Vagina (tissue), 2 donors: ENCODE measurements around the gene ALKAL2. TPM values are rescaled to one million over a fixed set of nuclear protein-coding genes. Genes with fewer than 3 reads are reported as not detected.

Source experiments
- DNase-seq, 2 donors: peaks; one replicate each; pipeline ENCODE4 v3.0.0-alpha.2; 2017; ENCODE audit errors: extremely low spot score in 2 of 2
- H3K27ac ChIP-seq: fragments of 200-600 bp; sonication (generic); one replicate; pipeline ENCODE4 v1.5.1; 2019
- H3K27me3 ChIP-seq: fragments of 200-600 bp; sonication (generic); one replicate; pipeline ENCODE4 v1.5.1; 2019
- H3K36me3 ChIP-seq, 2 donors: fragments of 200-600 bp; sonication (generic); one replicate each; pipeline ENCODE4 v1.5.1; 2017 to 2019
- H3K4me1 ChIP-seq: fragments of 200-600 bp; sonication (generic); one replicate; pipeline ENCODE4 v1.5.1; 2019
- H3K4me3 ChIP-seq, 2 donors: fragments of 200-600 bp; sonication (generic); 1 replicate in 1 of 2; 2 replicates in 1 of 2; pipeline ENCODE4 v1.5.1; 2016 to 2019
- H3K9me3 ChIP-seq: fragments of 200-600 bp; sonication (generic); one replicate; pipeline ENCODE4 v1.5.1; 2019
- POLR2A ChIP-seq, 2 donors: fragments of 450-650 bp; IDR thresholded peaks; one replicate each; pipeline ENCODE4 v1.6.1; 2017; ENCODE audit warnings: antibody characterized with exemption in 2 of 2, mild to moderate bottlenecking in 2 of 2, moderate library complexity in 2 of 2
- POLR2AphosphoS5 ChIP-seq, 2 donors: sonication (generic); formaldehyde crosslinking; IDR thresholded peaks; one replicate each; pipeline ENCODE4 v1.9.0; 2017; ENCODE audit warnings: antibody characterized with exemption in 2 of 2, mild to moderate bottlenecking in 2 of 2, low read depth in 1 of 2; ENCODE audit not compliant: insufficient read depth in 1 of 2
- intact Hi-C: fragments of 100-400 bp; cut with DNase I; formaldehyde crosslinking; loops from one replicate; pipeline ENCODE4 v1.15.1; 2023
- total RNA-seq: library from RNA; depleted of rRNA; stranded (reverse); fragments of >200 nt; gene quantifications from one replicate; pipeline ENCODE4 v1.2.3, GENCODE V29; 2016
- TF ChIP-seq, protein P1 (sequence below), 3 experiments: fragments of 450-650 bp in 2 of 3; fragments of 200-600 bp in 1 of 3; sonication (generic) in 1 of 3; IDR thresholded peaks; one replicate each; pipeline ENCODE4 v1.5.1; 2017 to 2019; ENCODE audit warnings: antibody characterized with exemption in 3 of 3, mild to moderate bottlenecking in 2 of 3, moderate library complexity in 2 of 3

The ALKAL2 gene
- total RNA-seq, 1 donor from 2014 or later = 17.4 TPM

DNA sequence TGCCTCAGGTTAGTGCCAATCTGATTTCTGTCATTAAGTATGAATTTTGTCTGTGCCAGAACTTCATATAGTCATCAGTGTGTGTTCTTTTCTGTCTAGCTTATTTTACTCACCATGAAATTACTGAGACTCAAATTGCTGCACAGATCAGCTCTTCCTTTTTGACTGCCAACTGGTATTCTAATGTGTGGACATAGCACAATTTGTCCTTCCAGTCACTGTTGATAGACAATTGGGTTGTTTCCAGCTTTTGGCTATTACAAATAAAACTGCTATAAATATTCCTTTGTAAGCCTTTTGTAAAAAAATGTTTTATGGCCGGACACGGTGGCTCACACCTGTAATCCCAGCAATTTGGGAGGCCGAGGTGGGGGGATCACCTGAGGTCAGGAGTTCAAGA is 31.8 kb downstream of the ALKAL2 start:
- Histone ChIP-seq H3K36me3 (peaks cover 0 to 11% of the 10 kb centered on the region in 2 donors), H3K27me3 (no peaks in the 10 kb centered on the region), H3K4me1 (no peaks in the 10 kb centered on the region), H3K4me3 (no peak overlapping the region), H3K9me3 (no peaks in the 10 kb centered on the region), H3K27ac (no peak overlapping the region)
- DNase-seq = no peak
- no peak for TF ChIP-seq POLR2A (IDR thresholded peaks at IDR 0.05)
- TF ChIP-seq POLR2AphosphoS5 (IDR thresholded peaks at IDR 0.05; ENCODE audit: insufficient read depth in 1 of 2, low read depth in 1 of 2) = no peak
- TF ChIP-seq, protein P1, sequence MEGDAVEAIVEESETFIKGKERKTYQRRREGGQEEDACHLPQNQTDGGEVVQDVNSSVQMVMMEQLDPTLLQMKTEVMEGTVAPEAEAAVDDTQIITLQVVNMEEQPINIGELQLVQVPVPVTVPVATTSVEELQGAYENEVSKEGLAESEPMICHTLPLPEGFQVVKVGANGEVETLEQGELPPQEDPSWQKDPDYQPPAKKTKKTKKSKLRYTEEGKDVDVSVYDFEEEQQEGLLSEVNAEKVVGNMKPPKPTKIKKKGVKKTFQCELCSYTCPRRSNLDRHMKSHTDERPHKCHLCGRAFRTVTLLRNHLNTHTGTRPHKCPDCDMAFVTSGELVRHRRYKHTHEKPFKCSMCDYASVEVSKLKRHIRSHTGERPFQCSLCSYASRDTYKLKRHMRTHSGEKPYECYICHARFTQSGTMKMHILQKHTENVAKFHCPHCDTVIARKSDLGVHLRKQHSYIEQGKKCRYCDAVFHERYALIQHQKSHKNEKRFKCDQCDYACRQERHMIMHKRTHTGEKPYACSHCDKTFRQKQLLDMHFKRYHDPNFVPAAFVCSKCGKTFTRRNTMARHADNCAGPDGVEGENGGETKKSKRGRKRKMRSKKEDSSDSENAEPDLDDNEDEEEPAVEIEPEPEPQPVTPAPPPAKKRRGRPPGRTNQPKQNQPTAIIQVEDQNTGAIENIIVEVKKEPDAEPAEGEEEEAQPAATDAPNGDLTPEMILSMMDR (IDR thresholded peaks at IDR 0.05) = no peak
- intact Hi-C loops = no loop called here

DNA sequence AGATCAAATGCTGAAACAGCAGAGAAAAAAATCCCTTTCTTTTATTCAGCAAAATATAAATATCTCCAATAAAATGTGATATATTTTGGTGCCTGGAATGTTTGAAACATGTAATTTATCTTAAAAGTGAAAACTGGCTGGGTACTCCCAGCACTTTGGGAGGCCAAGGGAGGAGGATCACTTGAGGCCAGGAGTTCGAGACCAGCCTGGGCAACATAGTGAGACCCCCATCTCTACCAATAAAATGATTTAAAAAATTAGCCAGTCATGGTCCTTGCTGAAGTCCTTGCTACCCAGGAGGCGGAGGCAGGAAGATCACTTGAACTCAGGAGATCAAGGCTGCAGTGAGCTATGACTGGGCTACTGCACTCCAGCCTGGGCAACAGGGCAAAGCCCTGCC is 32.7 kb downstream of the ALKAL2 start:
- Histone ChIP-seq H3K27me3 (no peaks in the 10 kb centered on the region), H3K9me3 (no peaks in the 10 kb centered on the region), H3K4me1 (no peaks in the 10 kb centered on the region), H3K27ac (no peak overlapping the region), H3K36me3 (peaks cover 0 to 11% of the 10 kb centered on the region in 2 donors), H3K4me3 (no peak overlapping the region)
- TF ChIP-seq, protein P1 (IDR thresholded peaks at IDR 0.05) = no peak
- TF ChIP-seq POLR2AphosphoS5 (IDR thresholded peaks at IDR 0.05; ENCODE audit: insufficient read depth in 1 of 2, low read depth in 1 of 2) (no peak), POLR2A (IDR thresholded peaks at IDR 0.05) (no peak)
- no peak for DNase-seq
- intact Hi-C loops = no loop called here

DNA sequence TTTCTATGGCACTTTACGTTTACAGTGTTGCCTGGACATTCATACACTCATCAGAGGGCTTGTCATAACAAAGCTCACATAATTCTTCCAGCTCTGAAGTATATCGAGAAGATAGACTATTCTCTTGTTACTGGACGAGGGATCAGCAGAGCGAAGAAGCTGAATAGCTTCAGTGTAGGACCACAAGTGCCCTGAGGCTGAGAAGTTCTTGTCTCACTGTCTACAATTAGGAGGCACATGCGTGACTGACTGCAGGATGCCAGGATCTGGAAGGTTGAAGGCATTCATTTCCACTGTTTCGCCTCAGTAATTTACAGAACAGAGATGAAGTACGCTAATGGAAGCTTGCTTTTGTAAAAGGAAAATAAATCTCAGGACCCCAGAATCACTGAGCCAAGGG is 33.6 kb downstream of the ALKAL2 start:
- no peaks in the 10 kb centered on the region for H3K9me3 ChIP-seq
- intact Hi-C loops = no loop called here

DNA sequence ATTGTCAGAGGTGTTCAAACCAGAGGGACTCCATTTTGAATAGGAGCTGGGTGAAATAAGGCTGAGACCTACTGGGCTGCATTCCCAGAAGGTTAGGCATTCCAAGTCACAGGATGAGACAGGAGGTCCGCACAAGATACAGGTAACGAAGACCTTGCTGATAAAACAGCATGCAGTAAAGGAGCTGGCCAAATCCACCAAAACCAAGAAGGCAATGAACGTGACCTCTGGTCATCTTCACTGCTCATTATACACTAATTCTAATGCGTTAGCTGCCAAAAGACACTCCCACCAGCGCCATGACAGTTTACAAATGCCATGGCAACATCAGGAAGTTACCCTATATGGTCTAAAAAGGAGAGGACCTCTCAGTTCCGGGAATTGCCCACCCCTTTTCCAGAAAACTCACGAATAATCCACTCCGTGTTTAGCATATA is 34.7 kb downstream of the ALKAL2 start:
- TF ChIP-seq, protein P1 (IDR thresholded peaks at IDR 0.05) = no peak
- no peak for TF ChIP-seq POLR2A (IDR thresholded peaks at IDR 0.05)
- no peak for TF ChIP-seq POLR2AphosphoS5 (IDR thresholded peaks at IDR 0.05; ENCODE audit: insufficient read depth in 1 of 2, low read depth in 1 of 2)
- Histone ChIP-seq H3K4me3 (no peak overlapping the region), H3K27ac (no peak overlapping the region), H3K36me3 (peaks cover 0 to 20% of the 10 kb centered on the region in 2 donors), H3K4me1 (no peaks in the 10 kb centered on the region), H3K27me3 (no peaks in the 10 kb centered on the region), H3K9me3 (no peaks in the 10 kb centered on the region)
- intact Hi-C loops = no loop called here
- DNase-seq = no peak

More for the DNA sequence above, 33.6 kb downstream of the ALKAL2 start:
- no peak for DNase-seq
- H3K4me3 ChIP-seq = no peak overlapping the region
- H3K36me3 ChIP-seq = peaks cover 0 to 14% of the 10 kb centered on the region in 2 donors
- H3K4me1 ChIP-seq = no peaks in the 10 kb centered on the region
- no peaks in the 10 kb centered on the region for H3K27me3 ChIP-seq
- TF ChIP-seq, protein P1 (IDR thresholded peaks at IDR 0.05) = no peak
- no peak for TF ChIP-seq POLR2AphosphoS5 (IDR thresholded peaks at IDR 0.05; ENCODE audit: insufficient read depth in 1 of 2, low read depth in 1 of 2)
- no peak for TF ChIP-seq POLR2A (IDR thresholded peaks at IDR 0.05)
- no peak overlapping the region for H3K27ac ChIP-seq

DNA sequence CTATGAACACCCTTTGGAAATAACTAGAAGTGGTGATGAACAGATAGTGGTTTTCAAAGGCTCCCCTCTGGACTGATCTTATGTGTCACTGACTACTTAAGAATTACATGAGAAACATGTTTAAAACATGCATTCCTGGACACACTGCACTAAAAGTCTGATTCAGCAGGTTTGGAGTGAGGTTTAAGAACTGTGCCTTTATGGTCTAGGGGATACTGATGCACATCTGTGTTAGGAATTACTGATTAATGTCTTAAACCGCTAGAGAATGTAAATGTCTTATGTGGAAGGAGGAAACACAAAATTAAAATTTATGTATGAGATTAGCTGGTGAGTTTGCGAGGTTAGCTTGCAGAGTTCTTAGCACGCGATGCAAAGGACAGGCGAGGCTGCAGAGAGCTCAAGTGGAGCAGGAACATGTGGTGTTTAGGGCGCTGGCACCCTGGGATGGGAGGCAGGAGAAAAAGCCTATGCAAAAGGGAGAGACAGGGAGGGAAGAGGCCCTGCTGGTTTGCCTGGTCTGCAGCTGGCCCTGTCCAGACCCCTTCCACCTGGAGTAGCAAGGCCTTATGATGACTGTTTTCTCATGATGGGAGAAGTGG is 35.8 kb downstream of the ALKAL2 start:
- no peaks in the 10 kb centered on the region for H3K4me1 ChIP-seq
- H3K9me3 ChIP-seq = no peaks in the 10 kb centered on the region
- TF ChIP-seq POLR2AphosphoS5 (IDR thresholded peaks at IDR 0.05; ENCODE audit: insufficient read depth in 1 of 2, low read depth in 1 of 2) = no peak
- TF ChIP-seq, protein P1 (IDR thresholded peaks at IDR 0.05) = no peak
- TF ChIP-seq POLR2A (IDR thresholded peaks at IDR 0.05) = no peak
- H3K36me3 ChIP-seq = peaks cover 0 to 20% of the 10 kb centered on the region in 2 donors
- no peak overlapping the region for H3K27ac ChIP-seq
- intact Hi-C loops = no loop called here
- DNase-seq = no peak
- no peak overlapping the region for H3K4me3 ChIP-seq
- no peaks in the 10 kb centered on the region for H3K27me3 ChIP-seq
